SK-N-SH (cell line): ENCODE results near the gene SPATA32.

Source experiments
- MEF2A ChIP-seq: IDR thresholded peaks from 2 replicates; pipeline ENCODE4 v1.4.0; 2012; ENCODE audit warnings: low read depth, borderline replicate concordance
- NFIC ChIP-seq: IDR thresholded peaks from 2 replicates; pipeline ENCODE4 v1.4.0; 2012; ENCODE audit warnings: borderline replicate concordance
- PBX3 ChIP-seq: IDR thresholded peaks from 2 replicates; pipeline ENCODE4; 2012
- RFX5 ChIP-seq: IDR thresholded peaks from 2 replicates; pipeline ENCODE4 v1.6.1; 2012; ENCODE audit warnings: mild to moderate bottlenecking, improper control_type of control experiment, low read length
- SIN3A ChIP-seq: IDR thresholded peaks from 2 replicates; pipeline ENCODE4 v1.6.1; 2012; ENCODE audit warnings: low read depth, mild to moderate bottlenecking, low read length, moderate library complexity, borderline replicate concordance
- SMC3 ChIP-seq: IDR thresholded peaks from 2 replicates; pipeline ENCODE4 v1.6.1; 2012; ENCODE audit warnings: low read depth, low read length, improper control_type of control experiment
- TF ChIP-seq, protein P1 (sequence below): fragments of 200-600 bp; sonication (generic); IDR thresholded peaks from 2 replicates; pipeline ENCODE4 v1.6.1; 2017; ENCODE audit warnings: antibody characterized with exemption, mild to moderate bottlenecking, moderate library complexity
- TF ChIP-seq, protein P2 (sequence below): IDR thresholded peaks from 2 replicates; pipeline ENCODE4 v1.6.1; 2012; ENCODE audit warnings: mild to moderate bottlenecking, low read depth, low read length, moderate library complexity

DNA sequence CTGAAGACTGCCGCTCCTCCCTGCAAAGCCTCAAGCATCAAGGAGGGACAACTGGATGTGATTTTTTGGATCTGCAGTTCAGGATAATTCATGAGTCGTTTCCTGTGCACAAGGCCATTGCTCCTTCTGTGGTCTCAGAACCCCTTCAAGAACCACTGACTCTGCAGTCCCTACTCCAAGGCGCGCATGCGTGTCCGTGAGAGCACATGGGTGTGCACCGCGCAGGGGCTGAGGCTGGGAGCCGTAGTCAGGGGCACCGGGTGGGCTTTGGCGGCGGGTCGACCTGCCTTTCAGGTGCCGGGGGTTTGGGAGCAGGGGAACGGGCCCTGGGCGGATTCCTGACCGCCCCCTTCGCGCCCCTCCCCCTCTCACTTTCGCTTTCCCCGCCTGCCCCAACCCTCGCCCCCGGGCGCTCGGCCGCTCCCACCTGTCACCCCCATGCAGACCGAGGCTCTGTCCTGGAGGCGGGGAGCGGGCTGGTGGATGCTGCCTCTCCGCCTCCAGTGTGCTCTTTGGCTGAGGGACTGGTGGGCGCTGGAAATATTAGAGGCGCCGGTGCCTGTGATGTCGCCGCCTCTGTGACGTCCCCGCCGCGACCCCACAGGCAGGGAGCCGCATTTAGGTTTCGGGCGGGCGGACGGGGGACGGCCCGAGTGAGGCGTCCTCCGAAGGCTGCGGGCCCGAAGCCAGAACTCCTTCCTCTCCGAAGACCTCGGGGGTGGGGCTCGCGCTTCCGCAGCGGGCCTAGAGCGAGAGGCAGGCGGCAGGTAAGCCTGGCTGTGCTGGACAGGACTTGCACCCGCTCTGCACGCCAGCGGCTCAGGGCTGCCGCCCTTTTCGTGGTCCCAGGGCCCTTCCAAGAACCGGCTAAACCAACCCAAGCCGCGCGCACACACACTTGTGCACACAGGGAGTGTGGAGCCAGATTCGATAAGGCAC lies at the start of gene SPATA32:
- no peak for TF ChIP-seq SMC3
- TF ChIP-seq, protein P1, sequence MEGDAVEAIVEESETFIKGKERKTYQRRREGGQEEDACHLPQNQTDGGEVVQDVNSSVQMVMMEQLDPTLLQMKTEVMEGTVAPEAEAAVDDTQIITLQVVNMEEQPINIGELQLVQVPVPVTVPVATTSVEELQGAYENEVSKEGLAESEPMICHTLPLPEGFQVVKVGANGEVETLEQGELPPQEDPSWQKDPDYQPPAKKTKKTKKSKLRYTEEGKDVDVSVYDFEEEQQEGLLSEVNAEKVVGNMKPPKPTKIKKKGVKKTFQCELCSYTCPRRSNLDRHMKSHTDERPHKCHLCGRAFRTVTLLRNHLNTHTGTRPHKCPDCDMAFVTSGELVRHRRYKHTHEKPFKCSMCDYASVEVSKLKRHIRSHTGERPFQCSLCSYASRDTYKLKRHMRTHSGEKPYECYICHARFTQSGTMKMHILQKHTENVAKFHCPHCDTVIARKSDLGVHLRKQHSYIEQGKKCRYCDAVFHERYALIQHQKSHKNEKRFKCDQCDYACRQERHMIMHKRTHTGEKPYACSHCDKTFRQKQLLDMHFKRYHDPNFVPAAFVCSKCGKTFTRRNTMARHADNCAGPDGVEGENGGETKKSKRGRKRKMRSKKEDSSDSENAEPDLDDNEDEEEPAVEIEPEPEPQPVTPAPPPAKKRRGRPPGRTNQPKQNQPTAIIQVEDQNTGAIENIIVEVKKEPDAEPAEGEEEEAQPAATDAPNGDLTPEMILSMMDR: no peak
- TF ChIP-seq PBX3: no peak
- TF ChIP-seq MEF2A: no peak
- no peak for TF ChIP-seq NFIC
- TF ChIP-seq SIN3A: no peak
- no peak for TF ChIP-seq RFX5
- TF ChIP-seq, protein P2, sequence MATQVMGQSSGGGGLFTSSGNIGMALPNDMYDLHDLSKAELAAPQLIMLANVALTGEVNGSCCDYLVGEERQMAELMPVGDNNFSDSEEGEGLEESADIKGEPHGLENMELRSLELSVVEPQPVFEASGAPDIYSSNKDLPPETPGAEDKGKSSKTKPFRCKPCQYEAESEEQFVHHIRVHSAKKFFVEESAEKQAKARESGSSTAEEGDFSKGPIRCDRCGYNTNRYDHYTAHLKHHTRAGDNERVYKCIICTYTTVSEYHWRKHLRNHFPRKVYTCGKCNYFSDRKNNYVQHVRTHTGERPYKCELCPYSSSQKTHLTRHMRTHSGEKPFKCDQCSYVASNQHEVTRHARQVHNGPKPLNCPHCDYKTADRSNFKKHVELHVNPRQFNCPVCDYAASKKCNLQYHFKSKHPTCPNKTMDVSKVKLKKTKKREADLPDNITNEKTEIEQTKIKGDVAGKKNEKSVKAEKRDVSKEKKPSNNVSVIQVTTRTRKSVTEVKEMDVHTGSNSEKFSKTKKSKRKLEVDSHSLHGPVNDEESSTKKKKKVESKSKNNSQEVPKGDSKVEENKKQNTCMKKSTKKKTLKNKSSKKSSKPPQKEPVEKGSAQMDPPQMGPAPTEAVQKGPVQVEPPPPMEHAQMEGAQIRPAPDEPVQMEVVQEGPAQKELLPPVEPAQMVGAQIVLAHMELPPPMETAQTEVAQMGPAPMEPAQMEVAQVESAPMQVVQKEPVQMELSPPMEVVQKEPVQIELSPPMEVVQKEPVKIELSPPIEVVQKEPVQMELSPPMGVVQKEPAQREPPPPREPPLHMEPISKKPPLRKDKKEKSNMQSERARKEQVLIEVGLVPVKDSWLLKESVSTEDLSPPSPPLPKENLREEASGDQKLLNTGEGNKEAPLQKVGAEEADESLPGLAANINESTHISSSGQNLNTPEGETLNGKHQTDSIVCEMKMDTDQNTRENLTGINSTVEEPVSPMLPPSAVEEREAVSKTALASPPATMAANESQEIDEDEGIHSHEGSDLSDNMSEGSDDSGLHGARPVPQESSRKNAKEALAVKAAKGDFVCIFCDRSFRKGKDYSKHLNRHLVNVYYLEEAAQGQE: no peak
